ENCODE results near the gene PTPN1.

PTPN1 gene

GRCh38 chr20:50513169-50514034 is 3.2 kb downstream of the PTPN1 start:
- no peak for DNase-seq (ENCODE audit: low read depth in 3 of 3)

- no peak for DNase-seq (ENCODE audit: low read depth in 3 of 3)
These were observed 3.8 kb downstream of the PTPN1 start for GRCh38 chr20:50514035-50514337.

GRCh38 chr20:50514750-50515149 is 4.6 kb downstream of the PTPN1 start:
- DNase-seq (ENCODE audit: low read depth in 3 of 3), result no peak

GRCh38 chr20:50515471-50516106 is 5.4 kb downstream of the PTPN1 start:
- no peak for DNase-seq (ENCODE audit: low read depth in 3 of 3)

GRCh38 chr20:50516180-50516934 is 6.2 kb downstream of the PTPN1 start:
- no peak for DNase-seq (ENCODE audit: low read depth in 3 of 3)

GRCh38 chr20:50516935-50517816 is 7.0 kb downstream of the PTPN1 start:
- DNase-seq (ENCODE audit: low read depth in 3 of 3), result no peak

- no peak for DNase-seq (ENCODE audit: low read depth in 3 of 3)
These were observed 7.6 kb downstream of the PTPN1 start for GRCh38 chr20:50517817-50518154.

- no peak for DNase-seq (ENCODE audit: low read depth in 3 of 3)
These were observed 8.1 kb downstream of the PTPN1 start for GRCh38 chr20:50518270-50518721.

- no peak for DNase-seq (ENCODE audit: low read depth in 3 of 3)
These were observed 9.0 kb downstream of the PTPN1 start for GRCh38 chr20:50519036-50519762.

GRCh38 chr20:50520222-50520880 is 10.2 kb downstream of the PTPN1 start:
- DNase-seq (ENCODE audit: low read depth in 3 of 3), result peak in 1 of 3 experiments; percentile 15

GRCh38 chr20:50521221-50522052 is 11.3 kb downstream of the PTPN1 start:
- DNase-seq (ENCODE audit: low read depth in 3 of 3), result no peak

GRCh38 chr20:50522053-50522674 is 12.0 kb downstream of the PTPN1 start:
- no peak for DNase-seq (ENCODE audit: low read depth in 3 of 3)

- DNase-seq (ENCODE audit: low read depth in 3 of 3), result no peak
These were observed 13.5 kb downstream of the PTPN1 start for GRCh38 chr20:50523552-50524167.

- DNase-seq (ENCODE audit: low read depth in 3 of 3), result no peak
These were observed 15.5 kb downstream of the PTPN1 start for GRCh38 chr20:50525681-50526080.

- DNase-seq (ENCODE audit: low read depth in 3 of 3), result no peak
These were observed 16.3 kb downstream of the PTPN1 start for GRCh38 chr20:50526403-50526989.

- DNase-seq (ENCODE audit: low read depth in 3 of 3), result no peak
These were observed 17.0 kb downstream of the PTPN1 start for GRCh38 chr20:50527068-50527605.

- DNase-seq (ENCODE audit: low read depth in 3 of 3), result no peak
These were observed 17.9 kb downstream of the PTPN1 start for GRCh38 chr20:50528129-50528528.

- DNase-seq (ENCODE audit: low read depth in 3 of 3), result no peak
These were observed 18.7 kb downstream of the PTPN1 start for GRCh38 chr20:50528804-50529351.

All from stimulated activated CD4-positive, alpha-beta T cell treated with anti-CD3 and anti-CD28 coated beads, TNF-alpha, amount 100 ng/mL, for 4 hours (primary cell).